Measurements from ENCODE around the gene GPATCH8.

DNA sequence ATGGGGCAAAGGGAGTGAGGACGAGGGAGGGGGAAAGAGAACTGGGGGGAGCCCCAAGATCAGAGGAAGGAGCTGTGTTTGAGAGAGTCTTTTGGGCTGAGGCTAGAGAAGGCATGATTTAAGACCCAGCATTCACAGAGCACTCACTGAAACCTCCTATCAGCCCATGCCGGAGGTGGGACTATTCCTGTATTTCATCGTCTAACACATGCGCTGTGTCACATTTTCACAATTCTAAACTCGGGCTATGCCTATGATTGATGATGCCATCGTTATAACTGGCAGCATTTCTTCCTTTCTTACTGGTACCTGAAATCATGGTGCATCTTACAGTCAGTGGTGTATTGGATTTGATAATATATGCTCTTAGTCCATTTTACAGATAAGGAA is 143.1 kb downstream of the GPATCH8 start:
- TF ChIP-seq POLR2A (IDR thresholded peaks at IDR 0.05) = no peak
- TF ChIP-seq, protein P1, sequence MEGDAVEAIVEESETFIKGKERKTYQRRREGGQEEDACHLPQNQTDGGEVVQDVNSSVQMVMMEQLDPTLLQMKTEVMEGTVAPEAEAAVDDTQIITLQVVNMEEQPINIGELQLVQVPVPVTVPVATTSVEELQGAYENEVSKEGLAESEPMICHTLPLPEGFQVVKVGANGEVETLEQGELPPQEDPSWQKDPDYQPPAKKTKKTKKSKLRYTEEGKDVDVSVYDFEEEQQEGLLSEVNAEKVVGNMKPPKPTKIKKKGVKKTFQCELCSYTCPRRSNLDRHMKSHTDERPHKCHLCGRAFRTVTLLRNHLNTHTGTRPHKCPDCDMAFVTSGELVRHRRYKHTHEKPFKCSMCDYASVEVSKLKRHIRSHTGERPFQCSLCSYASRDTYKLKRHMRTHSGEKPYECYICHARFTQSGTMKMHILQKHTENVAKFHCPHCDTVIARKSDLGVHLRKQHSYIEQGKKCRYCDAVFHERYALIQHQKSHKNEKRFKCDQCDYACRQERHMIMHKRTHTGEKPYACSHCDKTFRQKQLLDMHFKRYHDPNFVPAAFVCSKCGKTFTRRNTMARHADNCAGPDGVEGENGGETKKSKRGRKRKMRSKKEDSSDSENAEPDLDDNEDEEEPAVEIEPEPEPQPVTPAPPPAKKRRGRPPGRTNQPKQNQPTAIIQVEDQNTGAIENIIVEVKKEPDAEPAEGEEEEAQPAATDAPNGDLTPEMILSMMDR (IDR thresholded peaks at IDR 0.05) = no peak
